Smooth muscle cell (in vitro differentiated cells): ENCODE data around the gene CA9. TPM values are rescaled to one million over a fixed set of nuclear protein-coding genes. Genes with fewer than 3 reads are reported as not detected.

Experiments used
- DNase-seq: peaks from one replicate; lab custom pipeline; 2025; ENCODE audit not compliant: unreplicated experiment; lab: John Stamatoyannopoulos, UW
- H2AFZ ChIP-seq: fragments of 200-600 bp; sonication (generic); 2 replicates; pipeline ENCODE4 v1.6.0; 2016; ENCODE audit warnings: antibody characterized with exemption, low read depth, mild to moderate bottlenecking
- H3F3A ChIP-seq: fragments of 200-600 bp; sonication (generic); 2 replicates; pipeline ENCODE4 v1.6.0; 2017; ENCODE audit warnings: antibody characterized with exemption, low read depth
- H3K27ac ChIP-seq: fragments of 200-600 bp; sonication (generic); 2 replicates; pipeline ENCODE4 v1.5.1; 2016; ENCODE audit warnings: low read depth, mild to moderate bottlenecking
- H3K27me3 ChIP-seq: fragments of 200-600 bp; sonication (generic); 2 replicates; pipeline ENCODE4 v1.6.1; 2016; ENCODE audit warnings: low read depth, mild to moderate bottlenecking
- H3K36me3 ChIP-seq: fragments of 200-600 bp; sonication (generic); 2 replicates; pipeline ENCODE4 v1.5.1; 2016; ENCODE audit warnings: low read depth
- H3K4me1 ChIP-seq: fragments of 200-600 bp; sonication (generic); 2 replicates; pipeline ENCODE4 v1.5.1; 2016; ENCODE audit warnings: low read depth
- H3K4me2 ChIP-seq: fragments of 200-600 bp; sonication (generic); 2 replicates; pipeline ENCODE4 v1.6.0; 2016; ENCODE audit warnings: mild to moderate bottlenecking
- H3K4me3 ChIP-seq: fragments of 200-600 bp; sonication (generic); 2 replicates; pipeline ENCODE4 v1.5.1; 2016; ENCODE audit warnings: mild to moderate bottlenecking
- H3K79me2 ChIP-seq: fragments of 200-600 bp; sonication (generic); 2 replicates; pipeline ENCODE4 v1.6.0; 2016; ENCODE audit warnings: low read depth, mild to moderate bottlenecking
- H3K9ac ChIP-seq: fragments of 200-600 bp; sonication (generic); 2 replicates; pipeline ENCODE4 v1.6.0; 2016; ENCODE audit warnings: low read depth
- H3K9me3 ChIP-seq: fragments of 200-600 bp; sonication (generic); replicated peaks from 2 replicates; pipeline ENCODE4 v1.5.1; 2016; ENCODE audit warnings: low read depth
- H4K20me1 ChIP-seq: fragments of 200-600 bp; sonication (generic); 2 replicates; pipeline ENCODE4 v1.6.0; 2016; ENCODE audit warnings: low read depth
- WGBS: methylation state at CpG from one replicate; pipeline ENCODE4 v1.1.7; 2016; ENCODE audit warnings: low lambda C conversion rate; 5-methylcytosine and 5-hydroxymethylcytosine counted together
- polyA plus RNA-seq: library from polyadenylated mRNA; unstranded; fragments of >200 nt; fragmentation: Nextera tagmentation; extraction: Ambion mirVana; gene quantifications from 2 replicates; pipeline ENCODE4 v1.2.1, GENCODE V29; 2016
- total RNA-seq: library from RNA; depleted of rRNA; stranded (reverse); fragments of >200 nt; gene quantifications from 2 replicates; pipeline ENCODE4 v1.2.3, GENCODE V29; 2014
- TF ChIP-seq, protein P1 (sequence below): fragments of 200-600 bp; sonication (generic); IDR thresholded peaks from 2 replicates; pipeline ENCODE4 v1.5.1; 2017; ENCODE audit warnings: borderline replicate concordance, mild to moderate bottlenecking, antibody characterized with exemption; ENCODE audit not compliant: insufficient read depth, poor library complexity, severe bottlenecking

Gene CA9
- total and polyA plus RNA-seq, 2 experiments from 2014 or later, result 4.6 TPM; not detected in 1

DNA sequence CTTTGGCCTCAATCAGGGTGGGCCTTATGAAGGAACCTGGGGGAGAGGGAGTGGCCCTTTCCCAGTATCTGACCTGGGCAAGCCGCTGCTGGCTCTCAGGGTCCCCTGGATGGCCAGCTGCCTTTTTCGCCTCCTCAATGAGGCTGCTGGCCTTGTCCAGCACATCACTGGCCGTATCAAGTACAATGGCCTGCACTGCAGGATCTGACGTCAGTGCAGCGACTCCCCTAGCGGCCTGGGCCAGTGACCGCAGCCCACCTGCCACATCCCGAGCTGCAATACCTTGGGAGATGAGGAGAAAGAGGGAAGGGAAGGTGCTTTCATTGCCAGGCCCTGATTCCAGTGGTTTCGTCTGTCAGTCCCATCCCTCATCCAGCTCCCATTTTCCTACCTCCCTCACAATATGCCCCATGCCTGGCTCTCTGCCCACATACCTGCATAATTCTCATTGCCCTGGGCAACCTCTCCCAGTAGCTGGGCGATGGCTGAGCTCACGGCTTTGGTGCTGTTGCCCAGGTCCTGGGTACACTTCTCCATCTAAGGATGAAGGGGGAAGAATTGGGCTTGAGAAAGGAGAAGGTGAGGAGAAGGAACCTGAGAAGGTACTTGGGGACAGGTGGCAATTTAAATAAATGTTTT is 39.2 kb downstream of the CA9 start:
- 93% methylated on average over 11 of the region's 11 CpGs for WGBS
- Histone ChIP-seq H3K27me3 (no peaks in the 10 kb centered on the region), H3K4me2 (no peak overlapping the region), H3K4me3 (no peak overlapping the region), H3K9me3 (no peaks in the 10 kb centered on the region), H3K4me1 (no peaks in the 10 kb centered on the region), H3K9ac (no peak overlapping the region), H2AFZ (no peak overlapping the region), H3F3A (peaks cover 3% of the 10 kb centered on the region), H3K79me2 (no peaks in the 10 kb centered on the region), H4K20me1 (peaks cover 21% of the 10 kb centered on the region), H3K36me3 (peaks cover 36% of the 10 kb centered on the region), H3K27ac (no peak overlapping the region)
- TF ChIP-seq, protein P1, sequence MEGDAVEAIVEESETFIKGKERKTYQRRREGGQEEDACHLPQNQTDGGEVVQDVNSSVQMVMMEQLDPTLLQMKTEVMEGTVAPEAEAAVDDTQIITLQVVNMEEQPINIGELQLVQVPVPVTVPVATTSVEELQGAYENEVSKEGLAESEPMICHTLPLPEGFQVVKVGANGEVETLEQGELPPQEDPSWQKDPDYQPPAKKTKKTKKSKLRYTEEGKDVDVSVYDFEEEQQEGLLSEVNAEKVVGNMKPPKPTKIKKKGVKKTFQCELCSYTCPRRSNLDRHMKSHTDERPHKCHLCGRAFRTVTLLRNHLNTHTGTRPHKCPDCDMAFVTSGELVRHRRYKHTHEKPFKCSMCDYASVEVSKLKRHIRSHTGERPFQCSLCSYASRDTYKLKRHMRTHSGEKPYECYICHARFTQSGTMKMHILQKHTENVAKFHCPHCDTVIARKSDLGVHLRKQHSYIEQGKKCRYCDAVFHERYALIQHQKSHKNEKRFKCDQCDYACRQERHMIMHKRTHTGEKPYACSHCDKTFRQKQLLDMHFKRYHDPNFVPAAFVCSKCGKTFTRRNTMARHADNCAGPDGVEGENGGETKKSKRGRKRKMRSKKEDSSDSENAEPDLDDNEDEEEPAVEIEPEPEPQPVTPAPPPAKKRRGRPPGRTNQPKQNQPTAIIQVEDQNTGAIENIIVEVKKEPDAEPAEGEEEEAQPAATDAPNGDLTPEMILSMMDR, result no peak
- DNase-seq, result no peak

DNA sequence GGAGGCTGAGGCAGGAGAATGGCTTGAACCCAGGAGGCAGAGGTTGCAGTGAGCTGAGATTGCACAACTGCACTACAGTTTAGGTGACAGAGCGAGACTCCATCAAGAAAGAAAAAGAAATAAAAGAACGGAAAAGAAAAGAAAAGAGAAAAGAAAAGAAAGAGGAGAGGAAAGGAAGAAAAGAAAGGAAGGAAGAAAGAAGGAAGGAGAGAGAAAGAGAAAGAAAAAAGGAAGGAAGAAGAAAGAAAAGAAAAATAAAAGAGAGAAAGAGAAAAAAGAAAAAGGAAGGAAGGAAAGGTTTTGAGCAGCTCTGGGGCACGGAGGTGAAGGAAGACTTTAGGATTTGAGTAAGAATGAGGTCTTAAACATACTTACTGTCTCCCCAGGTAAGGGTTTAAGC is 39.9 kb downstream of the CA9 start:
- Histone ChIP-seq H3K27ac (no peak overlapping the region), H3K27me3 (no peaks in the 10 kb centered on the region), H4K20me1 (peaks cover 20% of the 10 kb centered on the region), H3K79me2 (no peaks in the 10 kb centered on the region), H3K9me3 (no peaks in the 10 kb centered on the region), H3K4me2 (no peak overlapping the region), H3F3A (peaks cover 3% of the 10 kb centered on the region), H3K4me1 (no peaks in the 10 kb centered on the region), H3K36me3 (peaks cover 30% of the 10 kb centered on the region), H2AFZ (no peak overlapping the region), H3K9ac (no peak overlapping the region), H3K4me3 (no peak overlapping the region)
- TF ChIP-seq, protein P1, result no peak
- 99% methylated on average over 3 of the region's 3 CpGs for WGBS
- DNase-seq, result no peak

DNA sequence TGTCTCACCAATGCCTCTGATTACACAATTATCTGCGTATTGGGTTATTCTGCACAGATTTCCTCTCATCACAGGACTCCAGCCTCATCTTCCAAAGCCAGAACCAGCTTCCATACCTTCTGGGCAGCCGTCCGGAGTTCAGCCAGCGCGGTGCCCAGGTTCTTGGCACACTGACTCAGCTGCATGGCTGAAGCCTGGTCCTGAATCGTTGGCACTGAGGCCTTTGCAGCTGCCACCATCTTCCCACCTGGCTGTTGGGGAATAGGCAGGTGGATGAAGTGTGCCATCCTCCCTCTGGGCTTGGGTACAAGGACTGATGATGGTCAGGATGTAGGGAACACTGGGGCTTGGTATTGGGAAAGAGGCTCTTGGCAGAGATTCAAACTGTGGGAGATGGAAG is 40.4 kb downstream of the CA9 start:
- Histone ChIP-seq H2AFZ (no peak overlapping the region), H3K4me2 (no peak overlapping the region), H3K27ac (no peak overlapping the region), H3K4me3 (no peak overlapping the region), H3K9ac (no peak overlapping the region), H3F3A (peaks cover 3% of the 10 kb centered on the region), H3K27me3 (no peaks in the 10 kb centered on the region), H3K36me3 (peaks cover 26% of the 10 kb centered on the region), H4K20me1 (peaks cover 15% of the 10 kb centered on the region), H3K4me1 (no peaks in the 10 kb centered on the region), H3K79me2 (no peaks in the 10 kb centered on the region), H3K9me3 (no peaks in the 10 kb centered on the region)
- TF ChIP-seq, protein P1, result no peak
- no peak for DNase-seq
- 97% methylated on average over 6 of the region's 6 CpGs for WGBS
